Lung microvascular endothelial cell (primary cell): ENCODE measurements around the gene APPL2. TPM values are rescaled to one million over a fixed set of nuclear protein-coding genes. Genes with fewer than 3 reads are reported as not detected.
"Not testable (repeated sequence)": the region's sequence is repeated elsewhere in the genome, so short reads cannot be mapped to it uniquely, and the experiment has no call there.

Experiments
- DNase-seq, 2 donors: peaks; one replicate each; pipeline versions ENCODE4 v3.0.0 to v3.0.0-alpha.2; 2010; ENCODE audit warnings: low read depth in 2 of 2
- total RNA-seq: library from RNA; depleted of rRNA; stranded (reverse); fragments of >200 nt; gene quantifications from 2 replicates; pipeline ENCODE4 v1.2.1, GENCODE V29; 2014

APPL2 gene
- total RNA-seq, 1 donor from 2014 or later, result 15.5 TPM

GRCh38 chr12:105194947-105195346 lies 41.0 kb downstream of the APPL2 start:
- DNase-seq, result no peak

GRCh38 chr12:105192624-105193225 lies 43.2 kb downstream of the APPL2 start:
- no peak for DNase-seq

- DNase-seq, result no peak
Measured at GRCh38 chr12:105190530-105190929, 45.4 kb downstream of the APPL2 start.

- no peak for DNase-seq
Measured at GRCh38 chr12:105189293-105189692, 46.7 kb downstream of the APPL2 start.

- DNase-seq, result not testable (repeated sequence)
Measured at GRCh38 chr12:105183976-105184375, 52.0 kb downstream of the APPL2 start.

GRCh38 chr12:105183406-105183805 lies 52.6 kb downstream of the APPL2 start:
- DNase-seq, result not testable (repeated sequence)

- not testable (repeated sequence) for DNase-seq
Measured at GRCh38 chr12:105179114-105179513, 56.9 kb downstream of the APPL2 start.

- DNase-seq, result no peak
Measured at GRCh38 chr12:105177208-105177607, 58.8 kb downstream of the APPL2 start.

GRCh38 chr12:105175397-105175990 lies 60.5 kb downstream of the APPL2 start:
- no peak for DNase-seq

GRCh38 chr12:105171691-105172436 lies 64.1 kb downstream of the APPL2 start:
- DNase-seq, result no peak

- DNase-seq, result no peak
Measured at GRCh38 chr12:105170139-105170538, 65.8 kb downstream of the APPL2 start.

GRCh38 chr12:105168006-105168405 lies 68.0 kb downstream of the APPL2 start:
- DNase-seq, result no peak

GRCh38 chr12:105167346-105167745 lies 68.6 kb downstream of the APPL2 start:
- DNase-seq, result no peak

- no peak for DNase-seq
Measured at GRCh38 chr12:105166736-105167135, 69.2 kb downstream of the APPL2 start.

GRCh38 chr12:105164068-105164467 lies 71.9 kb downstream of the APPL2 start:
- no peak for DNase-seq

GRCh38 chr12:105162174-105162573 lies 73.8 kb downstream of the APPL2 start:
- no peak for DNase-seq

GRCh38 chr12:105158876-105159275 lies 77.1 kb downstream of the APPL2 start:
- no peak for DNase-seq

- no peak for DNase-seq
Measured at GRCh38 chr12:105157606-105158005, 78.4 kb downstream of the APPL2 start.

GRCh38 chr12:105156260-105156659 lies 79.7 kb downstream of the APPL2 start:
- DNase-seq, result no peak

- DNase-seq, result no peak
Measured at GRCh38 chr12:105142259-105142658, 93.7 kb downstream of the APPL2 start.

- no peak for DNase-seq
Measured at GRCh38 chr12:105141320-105141922, 94.6 kb downstream of the APPL2 start.

- DNase-seq, result no peak
Measured at GRCh38 chr12:105138248-105138647, 97.7 kb downstream of the APPL2 start.
